Stimulated activated naive B cell treated with anti-CD40 and anti-IgM and Interleukin-4, amounts not matched to agents 10 μg/mL and 1 μg/mL and 100 μg/mL, for 72 hours (primary cell): ENCODE measurements around the gene IFITM1.
"Not testable (repeated sequence)": the region's sequence is repeated elsewhere in the genome, so short reads cannot be mapped to it uniquely, and the experiment has no call there.

Experiments used
- ATAC-seq, 2 donors: fragments of 150-1000 bp; cut with Tn5 transposase; replicated peaks; 2 replicates each; pipeline ENCODE4 v1.10.0; 2021; ENCODE audit warnings: moderate library complexity in 1 of 2
- DNase-seq: peaks from one replicate; pipeline ENCODE4 v3.0.0; 2021
- H3K27ac Mint-ChIP-seq: one replicate; pipeline ENCODE4 v1.8.0; 2022; ENCODE audit warnings: mild to moderate bottlenecking, mixed read lengths
- H3K27me3 Mint-ChIP-seq, 2 donors: one replicate each; pipeline ENCODE4 v1.8.0; 2022; ENCODE audit warnings: mixed read lengths in 2 of 2
- H3K36me3 Mint-ChIP-seq, 2 donors: one replicate each; pipeline ENCODE4 v1.8.0; 2022; ENCODE audit warnings: mixed read lengths in 2 of 2, mild to moderate bottlenecking in 1 of 2
- H3K4me1 Mint-ChIP-seq, 2 donors: one replicate each; pipeline ENCODE4 v1.8.0; 2022; ENCODE audit warnings: mixed read lengths in 2 of 2, mild to moderate bottlenecking in 1 of 2
- H3K4me3 Mint-ChIP-seq, 2 donors: one replicate each; pipeline ENCODE4 v1.8.0; 2022; ENCODE audit warnings: mild to moderate bottlenecking in 2 of 2, mixed read lengths in 2 of 2, moderate library complexity in 1 of 2
- H3K9me3 Mint-ChIP-seq, 2 donors: one replicate each; pipeline ENCODE4 v1.8.0; 2022; ENCODE audit warnings: mixed read lengths in 2 of 2, mild to moderate bottlenecking in 1 of 2

The IFITM1 gene

GRCh38 chr11:357582-357981 lies 43.7 kb downstream of the IFITM1 start:
- DNase-seq = no peak
- Mint-ChIP-seq H3K4me1 (peaks cover 11 to 27% of the 10 kb centered on the region in 2 donors), H3K36me3 (peaks cover 0 to 3% of the 10 kb centered on the region in 2 donors), H3K4me3 (no peak overlapping the region), H3K27me3 (peaks cover 0 to 12% of the 10 kb centered on the region in 2 donors), H3K9me3 (peaks cover 7 to 8% of the 10 kb centered on the region in 2 donors), H3K27ac (no peak overlapping the region)
- ATAC-seq = no peak

GRCh38 chr11:358129-358800 lies 44.4 kb downstream of the IFITM1 start:
- ATAC-seq (no peak), DNase-seq (no peak)
- Mint-ChIP-seq H3K4me1 (peaks cover 11 to 21% of the 10 kb centered on the region in 2 donors), H3K27ac (no peak overlapping the region), H3K4me3 (no peak overlapping the region), H3K36me3 (peaks cover 0 to 3% of the 10 kb centered on the region in 2 donors), H3K27me3 (peaks cover 0 to 12% of the 10 kb centered on the region in 2 donors), H3K9me3 (peaks cover 7 to 8% of the 10 kb centered on the region in 2 donors)

- H3K27ac Mint-ChIP-seq = no peak overlapping the region
- ATAC-seq = peak in 1 of 2 donors; percentile 51
- H3K9me3 Mint-ChIP-seq = peaks cover 7% of the 10 kb centered on the region in 2 donors
- H3K4me3 Mint-ChIP-seq = no peak overlapping the region
- DNase-seq = no peak
- H3K4me1 Mint-ChIP-seq = peaks cover 5 to 11% of the 10 kb centered on the region in 2 donors
- peaks cover 0 to 12% of the 10 kb centered on the region in 2 donors for H3K27me3 Mint-ChIP-seq
- H3K36me3 Mint-ChIP-seq = peaks cover 0 to 3% of the 10 kb centered on the region in 2 donors
Measured at GRCh38 chr11:359181-359714, 45.4 kb downstream of the IFITM1 start.

GRCh38 chr11:360326-361280 lies 46.8 kb downstream of the IFITM1 start:
- Mint-ChIP-seq H3K4me1 (peaks cover 0 to 3% of the 10 kb centered on the region in 2 donors), H3K9me3 (peaks cover 7% of the 10 kb centered on the region in 2 donors), H3K36me3 (peaks cover 0 to 3% of the 10 kb centered on the region in 2 donors), H3K27ac (no peak overlapping the region), H3K27me3 (peaks cover 4 to 21% of the 10 kb centered on the region in 2 donors), H3K4me3 (no peak overlapping the region)
- ATAC-seq = no peak
- no peak for DNase-seq

- no peak overlapping the region for H3K27ac Mint-ChIP-seq
- DNase-seq (no peak), ATAC-seq (no peak)
- H3K9me3 Mint-ChIP-seq = peaks cover 7% of the 10 kb centered on the region in 2 donors
- peaks cover 4 to 7% of the 10 kb centered on the region in 2 donors for H3K4me1 Mint-ChIP-seq
- peaks cover 0 to 3% of the 10 kb centered on the region in 2 donors for H3K36me3 Mint-ChIP-seq
- peaks cover 18 to 43% of the 10 kb centered on the region in 2 donors for H3K27me3 Mint-ChIP-seq
- H3K4me3 Mint-ChIP-seq = no peak overlapping the region
Measured at GRCh38 chr11:362642-363442, 49.0 kb downstream of the IFITM1 start.

GRCh38 chr11:363443-363805 lies 49.6 kb downstream of the IFITM1 start:
- not testable (repeated sequence) for DNase-seq, ATAC-seq, H3K27ac Mint-ChIP-seq, H3K4me1 Mint-ChIP-seq, H3K4me3 Mint-ChIP-seq, H3K9me3 Mint-ChIP-seq, H3K36me3 Mint-ChIP-seq
- H3K27me3 Mint-ChIP-seq = peaks cover 24 to 49% of the 10 kb centered on the region in 2 donors

- Mint-ChIP-seq H3K4me1 (peaks cover 9 to 13% of the 10 kb centered on the region in 2 donors), H3K9me3 (peaks cover 7% of the 10 kb centered on the region in 2 donors), H3K27ac (no peak overlapping the region), H3K36me3 (peaks cover 0 to 5% of the 10 kb centered on the region in 2 donors), H3K4me3 (no peak overlapping the region), H3K27me3 (peaks cover 28 to 53% of the 10 kb centered on the region in 2 donors)
- DNase-seq = peak; percentile 56
- peak; percentile 84 to 90 for ATAC-seq
Measured at GRCh38 chr11:363948-364761, 50.3 kb downstream of the IFITM1 start.
